Measurements from ENCODE around the gene IQSEC1. TPM values are rescaled to one million over a fixed set of nuclear protein-coding genes. Genes with fewer than 3 reads are reported as not detected.

Gene IQSEC1
- total and polyA plus RNA-seq, 9 of the 15 experiments (the other 6 are each of a cell fraction or from before 2014, with no cell fraction given) = 0.56 to 39.0 (median 6.8) TPM

DNA sequence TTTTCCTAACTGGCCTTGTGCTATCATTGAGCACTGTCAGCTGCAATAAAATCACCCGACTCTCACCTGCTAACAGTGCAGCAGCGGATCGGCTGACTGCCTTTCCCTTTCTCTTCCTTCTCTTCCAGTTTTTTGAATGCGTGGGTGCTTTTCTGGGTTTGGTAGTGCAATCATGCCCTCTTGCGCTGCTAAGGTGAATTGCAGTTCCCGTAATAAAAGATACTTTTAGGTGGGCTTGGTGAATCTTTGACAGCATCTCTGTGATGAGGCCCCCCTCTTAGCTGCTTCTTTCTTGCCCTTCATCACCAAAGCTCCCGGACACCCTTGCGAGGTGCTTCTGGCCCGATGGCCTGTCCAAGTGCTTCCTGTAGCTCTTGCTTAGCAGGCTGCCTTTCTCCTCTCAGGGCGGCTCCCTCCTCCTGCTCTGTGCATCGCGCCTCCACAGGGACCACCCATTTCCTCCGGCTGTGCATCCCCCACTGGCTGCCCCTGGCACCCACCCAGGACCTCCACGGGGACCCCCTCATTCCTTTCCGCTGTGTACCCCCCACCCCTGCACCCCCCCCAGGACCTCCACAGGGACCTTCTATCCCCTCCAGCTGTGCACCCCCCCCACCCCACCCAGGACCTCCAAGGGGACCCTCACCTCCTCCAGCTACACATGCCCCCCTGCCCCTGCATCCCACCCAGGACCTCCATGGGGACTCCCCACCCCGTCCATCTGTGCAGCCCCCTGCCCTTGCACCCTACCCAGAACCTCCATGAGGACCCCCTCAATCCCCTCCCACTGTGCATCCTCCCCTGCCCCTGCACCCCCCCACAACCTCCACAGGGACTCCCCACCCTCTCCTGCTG is 181.0 kb downstream of the IQSEC1 start (continued):
- TF ChIP-seq, protein P1, sequence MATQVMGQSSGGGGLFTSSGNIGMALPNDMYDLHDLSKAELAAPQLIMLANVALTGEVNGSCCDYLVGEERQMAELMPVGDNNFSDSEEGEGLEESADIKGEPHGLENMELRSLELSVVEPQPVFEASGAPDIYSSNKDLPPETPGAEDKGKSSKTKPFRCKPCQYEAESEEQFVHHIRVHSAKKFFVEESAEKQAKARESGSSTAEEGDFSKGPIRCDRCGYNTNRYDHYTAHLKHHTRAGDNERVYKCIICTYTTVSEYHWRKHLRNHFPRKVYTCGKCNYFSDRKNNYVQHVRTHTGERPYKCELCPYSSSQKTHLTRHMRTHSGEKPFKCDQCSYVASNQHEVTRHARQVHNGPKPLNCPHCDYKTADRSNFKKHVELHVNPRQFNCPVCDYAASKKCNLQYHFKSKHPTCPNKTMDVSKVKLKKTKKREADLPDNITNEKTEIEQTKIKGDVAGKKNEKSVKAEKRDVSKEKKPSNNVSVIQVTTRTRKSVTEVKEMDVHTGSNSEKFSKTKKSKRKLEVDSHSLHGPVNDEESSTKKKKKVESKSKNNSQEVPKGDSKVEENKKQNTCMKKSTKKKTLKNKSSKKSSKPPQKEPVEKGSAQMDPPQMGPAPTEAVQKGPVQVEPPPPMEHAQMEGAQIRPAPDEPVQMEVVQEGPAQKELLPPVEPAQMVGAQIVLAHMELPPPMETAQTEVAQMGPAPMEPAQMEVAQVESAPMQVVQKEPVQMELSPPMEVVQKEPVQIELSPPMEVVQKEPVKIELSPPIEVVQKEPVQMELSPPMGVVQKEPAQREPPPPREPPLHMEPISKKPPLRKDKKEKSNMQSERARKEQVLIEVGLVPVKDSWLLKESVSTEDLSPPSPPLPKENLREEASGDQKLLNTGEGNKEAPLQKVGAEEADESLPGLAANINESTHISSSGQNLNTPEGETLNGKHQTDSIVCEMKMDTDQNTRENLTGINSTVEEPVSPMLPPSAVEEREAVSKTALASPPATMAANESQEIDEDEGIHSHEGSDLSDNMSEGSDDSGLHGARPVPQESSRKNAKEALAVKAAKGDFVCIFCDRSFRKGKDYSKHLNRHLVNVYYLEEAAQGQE (IDR thresholded peaks at IDR 0.05; ENCODE audit: borderline replicate concordance) = peak; percentile 91
- TF ChIP-seq, protein P1 (CRISPR knock-in tag; IDR thresholded peaks at IDR 0.05; ENCODE audit: low read depth) = no peak
- TF ChIP-seq, protein P2, sequence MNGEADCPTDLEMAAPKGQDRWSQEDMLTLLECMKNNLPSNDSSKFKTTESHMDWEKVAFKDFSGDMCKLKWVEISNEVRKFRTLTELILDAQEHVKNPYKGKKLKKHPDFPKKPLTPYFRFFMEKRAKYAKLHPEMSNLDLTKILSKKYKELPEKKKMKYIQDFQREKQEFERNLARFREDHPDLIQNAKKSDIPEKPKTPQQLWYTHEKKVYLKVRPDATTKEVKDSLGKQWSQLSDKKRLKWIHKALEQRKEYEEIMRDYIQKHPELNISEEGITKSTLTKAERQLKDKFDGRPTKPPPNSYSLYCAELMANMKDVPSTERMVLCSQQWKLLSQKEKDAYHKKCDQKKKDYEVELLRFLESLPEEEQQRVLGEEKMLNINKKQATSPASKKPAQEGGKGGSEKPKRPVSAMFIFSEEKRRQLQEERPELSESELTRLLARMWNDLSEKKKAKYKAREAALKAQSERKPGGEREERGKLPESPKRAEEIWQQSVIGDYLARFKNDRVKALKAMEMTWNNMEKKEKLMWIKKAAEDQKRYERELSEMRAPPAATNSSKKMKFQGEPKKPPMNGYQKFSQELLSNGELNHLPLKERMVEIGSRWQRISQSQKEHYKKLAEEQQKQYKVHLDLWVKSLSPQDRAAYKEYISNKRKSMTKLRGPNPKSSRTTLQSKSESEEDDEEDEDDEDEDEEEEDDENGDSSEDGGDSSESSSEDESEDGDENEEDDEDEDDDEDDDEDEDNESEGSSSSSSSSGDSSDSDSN (IDR thresholded peaks at IDR 0.05; ENCODE audit: borderline replicate concordance in 1 of 2, low read depth in 2 of 2, low read length in 2 of 2) = no peak
- TF ChIP-seq TSC22D4 (tag; IDR thresholded peaks at IDR 0.05) = no peak
- TF ChIP-seq BCOR (IDR thresholded peaks at IDR 0.05) = peak; percentile 54
- TF ChIP-seq, protein P3, sequence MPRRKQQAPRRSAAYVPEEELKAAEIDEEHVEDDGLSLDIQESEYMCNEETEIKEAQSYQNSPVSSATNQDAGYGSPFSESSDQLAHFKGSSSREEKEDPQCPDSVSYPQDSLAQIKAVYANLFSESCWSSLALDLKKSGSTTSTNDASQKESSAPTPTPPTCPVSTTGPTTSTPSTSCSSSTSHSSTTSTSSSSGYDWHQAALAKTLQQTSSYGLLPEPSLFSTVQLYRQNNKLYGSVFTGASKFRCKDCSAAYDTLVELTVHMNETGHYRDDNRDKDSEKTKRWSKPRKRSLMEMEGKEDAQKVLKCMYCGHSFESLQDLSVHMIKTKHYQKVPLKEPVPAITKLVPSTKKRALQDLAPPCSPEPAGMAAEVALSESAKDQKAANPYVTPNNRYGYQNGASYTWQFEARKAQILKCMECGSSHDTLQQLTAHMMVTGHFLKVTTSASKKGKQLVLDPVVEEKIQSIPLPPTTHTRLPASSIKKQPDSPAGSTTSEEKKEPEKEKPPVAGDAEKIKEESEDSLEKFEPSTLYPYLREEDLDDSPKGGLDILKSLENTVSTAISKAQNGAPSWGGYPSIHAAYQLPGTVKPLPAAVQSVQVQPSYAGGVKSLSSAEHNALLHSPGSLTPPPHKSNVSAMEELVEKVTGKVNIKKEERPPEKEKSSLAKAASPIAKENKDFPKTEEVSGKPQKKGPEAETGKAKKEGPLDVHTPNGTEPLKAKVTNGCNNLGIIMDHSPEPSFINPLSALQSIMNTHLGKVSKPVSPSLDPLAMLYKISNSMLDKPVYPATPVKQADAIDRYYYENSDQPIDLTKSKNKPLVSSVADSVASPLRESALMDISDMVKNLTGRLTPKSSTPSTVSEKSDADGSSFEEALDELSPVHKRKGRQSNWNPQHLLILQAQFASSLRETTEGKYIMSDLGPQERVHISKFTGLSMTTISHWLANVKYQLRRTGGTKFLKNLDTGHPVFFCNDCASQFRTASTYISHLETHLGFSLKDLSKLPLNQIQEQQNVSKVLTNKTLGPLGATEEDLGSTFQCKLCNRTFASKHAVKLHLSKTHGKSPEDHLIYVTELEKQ (CRISPR knock-in tag; IDR thresholded peaks at IDR 0.05) = no peak
- TF ChIP-seq FOXJ3 (CRISPR knock-in tag; IDR thresholded peaks at IDR 0.05) = no peak
